Activated CD8-positive, alpha-beta memory T cell treated with anti-CD3 and anti-CD28 coated beads, Interleukin-2, amount 50 U/mL, for 24 hours (primary cell): Measurements from ENCODE around the gene PSME2.

ENCODE experiments used
- DNase-seq: peaks from one replicate; pipeline ENCODE4 v3.0.0-alpha.2; 2020; ENCODE audit errors: extremely low read depth

PSME2 gene

GRCh38 chr14:24151404-24152080 is 5.1 kb upstream of the PSME2 start:
- DNase-seq: no peak

DNA sequence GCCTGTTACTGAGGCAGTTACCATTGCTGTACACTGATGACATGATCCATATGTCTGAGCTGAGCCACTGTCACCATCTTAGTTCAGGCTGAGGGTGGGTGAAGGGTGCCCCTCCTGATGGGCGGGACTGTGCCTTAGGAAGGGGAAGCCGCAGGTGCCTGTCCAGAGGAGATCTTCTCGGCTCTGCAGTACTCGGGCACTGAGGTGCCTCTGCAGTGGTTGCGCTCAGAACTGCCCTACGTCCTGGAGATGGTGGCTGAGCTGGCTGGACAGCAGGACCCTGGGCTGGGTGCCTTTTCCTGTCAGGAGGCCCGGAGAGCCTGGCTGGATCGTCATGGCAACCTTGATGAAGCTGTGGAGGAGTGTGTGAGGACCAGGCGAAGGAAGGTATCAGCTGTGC is 4.6 kb upstream of the PSME2 start:
- no peak for DNase-seq

GRCh38 chr14:24150567-24150966 is 4.2 kb upstream of the PSME2 start:
- DNase-seq: no peak

DNA sequence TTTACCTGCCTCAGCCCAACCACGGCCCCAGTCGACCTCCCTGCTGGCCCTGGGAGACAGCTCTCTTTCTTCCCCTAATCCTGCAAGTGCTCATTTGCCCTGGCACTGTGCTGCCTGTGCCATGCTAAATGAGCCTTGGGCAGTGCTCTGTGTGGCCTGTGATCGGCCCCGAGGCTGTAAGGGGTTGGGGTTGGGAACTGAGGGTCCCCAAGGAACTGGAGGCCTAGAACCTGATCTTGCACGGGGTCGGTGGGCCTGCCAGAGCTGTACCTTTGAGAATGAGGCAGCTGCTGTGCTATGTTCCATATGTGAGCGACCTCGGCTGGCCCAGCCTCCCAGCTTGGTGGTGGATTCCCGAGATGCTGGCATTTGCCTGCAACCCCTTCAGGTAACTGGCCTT is 3.7 kb upstream of the PSME2 start:
- no peak for DNase-seq

GRCh38 chr14:24149302-24149969 is 3.0 kb upstream of the PSME2 start:
- DNase-seq: no peak

DNA sequence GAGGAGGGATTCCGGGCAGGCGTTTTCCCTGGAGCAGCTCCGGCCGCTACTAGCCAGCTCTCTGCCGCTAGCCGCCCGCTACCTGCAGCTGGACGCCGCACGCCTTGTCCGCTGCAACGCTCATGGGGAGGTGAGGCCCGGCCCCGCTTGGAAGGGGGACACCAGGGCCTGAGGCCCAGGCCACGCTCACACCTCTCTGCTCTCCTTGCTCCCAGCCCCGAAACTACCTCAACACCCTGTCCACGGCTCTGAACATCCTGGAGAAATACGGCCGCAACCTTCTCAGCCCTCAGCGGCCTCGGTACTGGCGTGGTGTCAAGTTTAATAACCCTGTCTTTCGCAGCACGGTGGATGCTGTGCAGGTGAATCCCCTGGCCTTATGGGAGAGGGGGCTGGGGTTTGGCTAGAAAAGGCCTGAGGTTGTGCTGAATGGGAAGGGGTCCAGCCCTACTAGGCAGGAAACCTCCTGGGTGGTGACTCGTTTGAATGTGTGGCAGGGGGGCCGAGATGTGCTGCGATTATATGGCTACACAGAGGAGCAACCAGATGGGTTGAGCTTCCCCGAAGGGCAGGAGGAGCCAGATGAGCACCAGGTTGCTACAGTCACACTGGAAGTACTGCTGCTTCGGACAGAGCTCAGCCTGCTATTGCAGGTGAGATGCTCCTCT is 1.5 kb upstream of the PSME2 start:
- no peak for DNase-seq

DNA sequence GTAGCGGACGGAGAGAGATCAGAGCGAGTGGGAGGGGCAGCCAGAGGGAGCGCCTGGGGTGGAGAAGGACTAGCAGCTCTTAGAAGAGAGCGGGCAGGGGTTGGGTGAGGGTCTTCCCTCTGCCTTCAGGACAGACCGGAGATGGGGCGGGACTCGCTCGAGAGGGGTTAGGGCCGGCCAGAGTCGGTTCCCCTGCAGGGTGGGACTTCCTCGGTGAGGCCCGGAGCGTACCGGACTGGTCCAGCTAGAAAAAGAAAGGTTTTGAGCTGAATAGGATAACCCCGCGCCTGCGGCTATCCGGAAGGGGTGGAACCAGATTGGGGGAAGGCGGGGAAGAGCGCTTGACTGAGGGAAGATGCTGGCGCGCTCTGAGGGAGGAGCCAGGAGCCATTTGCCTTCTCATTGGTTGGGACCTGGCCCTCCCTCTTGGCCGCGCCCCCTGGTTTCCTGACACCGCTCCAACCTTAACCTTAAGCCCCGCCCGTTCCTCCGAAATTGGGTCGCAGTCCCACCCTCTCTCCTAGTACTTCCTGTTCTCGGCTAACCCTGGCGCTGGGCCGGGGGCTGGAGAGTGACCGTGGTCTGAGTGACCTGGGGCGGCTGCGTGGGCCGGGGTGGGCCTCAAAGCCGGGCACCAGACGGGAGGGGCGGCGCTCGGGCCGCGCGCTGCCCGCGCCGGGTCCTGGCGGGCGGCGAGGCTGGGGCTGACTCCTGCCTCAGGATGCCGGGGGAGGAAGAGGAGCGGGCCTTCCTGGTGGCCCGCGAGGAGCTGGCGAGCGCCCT is 759 bp upstream of the PSME2 start, which contains the start of gene RNF31:
Gene RNF31, plus strand, starts transcription at position 521 of the 783 bp plus-strand sequence. Its CDS starts 201 bp downstream, at position 722.
- peak; percentile 96 for DNase-seq

- no peak for DNase-seq
Measured at GRCh38 chr14:24145690-24146452, 539 bp downstream of the PSME2 start.

- no peak for DNase-seq
Measured at GRCh38 chr14:24145219-24145618, 1.2 kb downstream of the PSME2 start.

DNA sequence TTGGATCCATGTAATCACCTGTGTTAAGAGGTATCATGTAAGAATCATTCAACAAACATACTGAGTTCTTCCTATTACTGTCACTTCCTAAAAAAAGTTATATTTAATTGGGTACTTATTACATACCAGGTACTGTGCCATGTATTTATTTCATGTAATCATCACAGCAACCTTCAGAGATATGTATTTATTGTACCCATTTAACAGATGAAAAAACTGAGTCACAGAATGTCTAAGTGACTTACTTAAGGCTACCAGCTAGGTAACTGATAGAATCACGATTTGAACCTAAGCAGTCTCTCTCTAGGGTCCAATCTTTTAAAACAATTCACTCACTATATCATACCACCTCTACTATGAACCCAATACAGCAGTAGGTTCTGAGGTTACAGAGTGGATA is 2.0 kb downstream of the PSME2 start:
- DNase-seq: no peak

DNA sequence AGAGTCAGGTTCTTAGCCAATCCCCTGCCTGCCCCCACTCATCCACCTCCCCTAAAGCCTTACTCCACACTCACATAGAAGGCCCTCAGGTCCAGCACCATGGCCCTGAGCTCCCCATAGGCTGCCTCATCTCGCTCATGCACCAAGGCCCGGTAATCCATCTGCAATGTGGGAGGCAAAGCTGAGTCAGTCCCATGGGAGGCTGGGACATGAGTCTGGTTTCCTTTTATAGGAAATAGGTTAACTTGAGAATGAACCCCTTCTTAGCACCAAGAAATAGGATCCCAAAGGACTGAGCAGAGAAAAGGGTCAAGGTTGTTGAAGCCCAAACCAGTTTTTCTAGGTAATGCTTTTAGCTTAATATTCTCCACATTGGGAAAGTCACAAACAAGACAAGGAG is 2.9 kb downstream of the PSME2 start:
- no peak for DNase-seq

- DNase-seq: peak; percentile 99
Measured at GRCh38 chr14:24141097-24141880, 5.1 kb downstream of the PSME2 start, which contains the start of gene EMC9. Gene EMC9 (minus strand): TSS chr14:24141591. CDS start chr14:24141304, 287 bp downstream.

DNA sequence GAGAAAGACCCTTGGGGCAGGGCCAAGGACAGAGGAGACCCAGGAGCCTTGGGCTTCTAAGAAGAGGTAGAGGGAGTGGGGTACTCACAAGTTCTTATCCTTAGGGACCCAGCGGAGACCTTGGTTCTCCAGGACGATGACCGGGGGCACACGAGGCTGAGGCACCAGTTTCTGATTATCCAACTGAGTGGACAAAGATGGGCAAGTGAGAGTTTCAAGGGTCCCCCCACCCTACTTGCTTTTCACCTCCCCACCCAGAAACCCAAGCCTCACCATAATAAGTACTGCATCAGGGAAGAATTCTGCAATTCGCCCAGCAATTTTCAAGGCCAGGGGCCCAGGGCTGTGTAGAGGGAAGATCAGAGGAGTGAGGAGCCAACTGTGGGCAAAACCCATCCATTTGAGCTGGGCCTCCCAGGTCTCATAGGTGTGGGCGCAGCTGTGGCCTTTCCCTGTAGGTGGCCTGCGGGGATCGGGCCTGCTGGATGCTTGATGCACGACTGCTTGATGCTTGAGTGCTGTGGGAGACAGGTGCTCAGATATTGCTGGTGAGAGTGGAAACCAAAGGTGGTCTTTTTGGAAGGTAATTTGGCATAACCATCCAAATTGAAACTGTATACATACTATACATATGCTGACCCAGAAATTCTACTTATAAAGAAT is 7.0 kb downstream of the PSME2 start:
- DNase-seq: no peak

DNA sequence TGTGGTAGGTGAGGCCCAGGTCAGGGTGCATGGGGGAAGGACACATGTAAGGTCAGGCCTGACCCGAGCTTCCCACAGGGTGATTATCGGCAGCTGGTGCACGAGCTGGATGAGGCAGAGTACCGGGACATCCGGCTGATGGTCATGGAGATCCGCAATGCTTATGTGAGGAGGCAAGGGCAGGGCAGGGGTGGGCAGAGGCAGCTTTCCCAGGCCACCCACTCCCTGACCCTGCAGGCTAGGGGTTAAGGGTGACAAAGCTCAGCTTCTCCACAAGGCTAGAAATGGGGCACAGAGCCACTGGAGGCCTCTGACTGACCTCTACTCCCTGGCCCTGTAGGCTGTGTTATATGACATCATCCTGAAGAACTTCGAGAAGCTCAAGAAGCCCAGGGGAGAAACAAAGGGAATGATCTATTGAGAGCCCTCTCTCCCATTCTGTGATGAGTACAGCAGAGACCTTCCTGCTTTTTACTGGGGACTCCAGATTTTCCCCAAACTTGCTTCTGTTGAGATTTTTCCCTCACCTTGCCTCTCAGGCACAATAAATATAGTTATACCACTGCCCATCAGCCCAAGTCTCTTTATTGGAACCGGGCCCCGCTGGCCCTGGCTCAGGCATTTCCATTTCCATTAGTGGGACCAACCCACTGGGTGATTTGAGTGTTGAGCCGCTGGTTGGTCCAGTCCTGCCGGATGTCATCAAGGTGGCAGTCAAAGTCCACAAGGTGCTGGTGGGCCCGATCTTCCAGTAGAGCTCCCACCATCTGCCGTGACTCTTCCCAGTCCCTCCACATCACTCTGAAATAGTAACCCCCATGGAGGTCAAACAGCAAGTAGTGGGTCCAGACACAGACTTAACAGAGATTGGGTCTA is 7.8 kb downstream of the PSME2 start:
- DNase-seq: no peak

- no peak for DNase-seq
Measured at GRCh38 chr14:24137529-24138395, 8.6 kb downstream of the PSME2 start.

- DNase-seq: no peak
Measured at GRCh38 chr14:24136684-24137528, 9.5 kb downstream of the PSME2 start.
